Spinal cord (tissue), 10 donors: Measurements from ENCODE around the gene IL1RAPL2. TPM values are rescaled to one million over a fixed set of nuclear protein-coding genes. Genes with fewer than 3 reads are reported as not detected.

Experiments
- DNase-seq, 6 donors: peaks; one replicate each; pipeline versions ENCODE4 v3.0.0 to v3.0.0-alpha.2; 2013 to 2015; ENCODE audit warnings: low spot score in 6 of 6, low read depth in 4 of 6
- H3K27ac ChIP-seq: one replicate; pipeline ENCODE4 v1.5.1; 2013; ENCODE audit warnings: low read depth, low read length, control low read depth
- H3K27me3 ChIP-seq: one replicate; pipeline ENCODE4 v1.6.1; 2013; ENCODE audit warnings: low read length; ENCODE audit not compliant: control insufficient read depth, insufficient read depth
- H3K36me3 ChIP-seq: one replicate; pipeline ENCODE4 v1.6.1; 2013; ENCODE audit warnings: low read length; ENCODE audit not compliant: control insufficient read depth, insufficient read depth
- H3K4me1 ChIP-seq: one replicate; pipeline ENCODE4 v1.6.1; 2013; ENCODE audit warnings: low read length; ENCODE audit not compliant: control insufficient read depth, insufficient read depth
- H3K4me3 ChIP-seq: one replicate; pipeline ENCODE4 v1.5.1; 2013; ENCODE audit warnings: low read depth, low read length, control low read depth
- H3K9me3 ChIP-seq: one replicate; pipeline ENCODE4 v1.6.1; 2013; ENCODE audit warnings: low read length; ENCODE audit not compliant: control insufficient read depth, insufficient read depth
- WGBS: methylation state at CpG from one replicate; pipeline ENCODE4 v1.1.5; 2013; ENCODE audit warnings: missing lambda C conversion rate; ENCODE audit not compliant: insufficient coverage; 5-methylcytosine and 5-hydroxymethylcytosine counted together
- polyA plus RNA-seq, 2 donors: library from polyadenylated mRNA; unstranded; fragments of 120-200 nt; gene quantifications; one replicate each; pipeline ENCODE4 v1.2.1, GENCODE V29; 2013; ENCODE audit not compliant: insufficient read length in 2 of 2
- total RNA-seq, 2 donors: library from RNA; depleted of rRNA in 1 of 2; stranded (reverse); fragments of 120-200 nt in 1 of 2; fragments of >200 nt in 1 of 2; gene quantifications; one replicate each; pipeline versions ENCODE4 v1.2.3 to v1.2.4, GENCODE V29; 2013 to 2014
- donor health status: healthy.

The IL1RAPL2 gene
- total and polyA plus RNA-seq, 4 donors, result 0.90 to 3.0 (median 1.3) TPM

DNA sequence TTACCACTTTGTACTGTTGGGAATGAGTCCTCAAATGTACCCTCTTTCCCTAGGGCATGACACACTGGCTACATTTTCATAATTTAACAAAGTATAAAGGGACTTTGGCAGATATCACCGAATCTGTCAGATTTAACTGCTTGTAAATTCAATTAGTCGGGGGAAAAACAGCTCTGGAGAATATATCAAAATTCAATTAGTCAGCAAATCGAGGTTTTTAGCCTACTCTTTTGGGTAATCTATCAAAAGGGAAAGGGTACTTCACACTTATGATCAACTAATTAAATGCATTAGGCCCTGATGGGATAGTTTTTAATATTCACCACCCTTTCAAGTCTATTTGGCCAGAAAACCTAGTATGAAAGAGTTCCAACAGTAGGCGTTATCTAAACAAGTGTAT lies 141.0 kb downstream of the IL1RAPL2 start:
- H3K4me1 ChIP-seq, result no peaks in the 10 kb centered on the region
- DNase-seq, result no peak
- H3K27me3 ChIP-seq, result peaks cover 3% of the 10 kb centered on the region
- no peak overlapping the region for H3K4me3 ChIP-seq
- WGBS, result no CpG with 5 or more reads among the region's 4 CpGs
- H3K9me3 ChIP-seq, result no peaks in the 10 kb centered on the region
- H3K27ac ChIP-seq, result no peak overlapping the region
- H3K36me3 ChIP-seq, result no peaks in the 10 kb centered on the region

DNA sequence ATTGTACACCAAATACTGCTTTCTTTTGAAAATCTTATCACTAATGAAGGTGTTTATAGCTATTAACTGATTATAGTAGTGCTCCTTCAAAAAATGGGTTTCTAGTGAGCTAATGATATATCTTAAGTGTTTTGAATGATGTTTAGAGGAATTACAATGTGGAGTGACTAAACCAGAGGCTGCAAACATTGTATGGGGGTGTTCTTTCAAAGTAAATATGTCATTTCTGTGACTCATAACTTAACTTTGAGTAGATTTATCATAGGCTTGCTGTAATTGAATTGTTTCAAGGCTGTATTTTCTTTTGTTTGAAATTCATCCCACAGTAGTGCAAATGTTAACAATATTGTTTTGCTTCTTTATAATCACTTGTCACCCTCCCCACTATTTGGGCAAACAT lies 141.6 kb downstream of the IL1RAPL2 start:
- Histone ChIP-seq H3K9me3 (no peaks in the 10 kb centered on the region), H3K36me3 (no peaks in the 10 kb centered on the region), H3K4me1 (no peaks in the 10 kb centered on the region), H3K4me3 (no peak overlapping the region), H3K27ac (no peak overlapping the region), H3K27me3 (peaks cover 3% of the 10 kb centered on the region)
- DNase-seq, result no peak

DNA sequence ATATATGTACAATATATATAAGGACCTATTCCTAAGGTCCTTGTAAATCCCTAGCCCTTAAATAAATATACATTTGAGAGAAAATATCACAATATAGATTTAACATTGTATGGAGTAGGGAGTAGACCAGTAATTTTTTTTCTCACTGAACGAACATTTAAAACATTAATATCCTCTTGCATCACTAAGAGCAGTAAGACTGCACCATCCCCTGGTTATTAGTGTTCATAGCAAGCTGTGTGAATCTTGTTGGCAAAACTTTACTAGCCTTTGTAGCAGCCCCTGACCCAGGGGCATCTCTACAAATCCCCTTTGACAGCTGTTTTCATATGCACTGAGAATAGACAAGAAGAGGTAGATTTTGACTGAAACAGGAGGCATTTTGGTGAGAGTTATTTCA lies 146.5 kb downstream of the IL1RAPL2 start:
- WGBS, result no CpG with 5 or more reads among the region's 1 CpG
- peak in 1 of 6 donors; percentile 10 for DNase-seq
- Histone ChIP-seq H3K4me3 (no peak overlapping the region), H3K27ac (no peak overlapping the region), H3K9me3 (no peaks in the 10 kb centered on the region), H3K36me3 (no peaks in the 10 kb centered on the region), H3K27me3 (no peaks in the 10 kb centered on the region), H3K4me1 (no peaks in the 10 kb centered on the region)

DNA sequence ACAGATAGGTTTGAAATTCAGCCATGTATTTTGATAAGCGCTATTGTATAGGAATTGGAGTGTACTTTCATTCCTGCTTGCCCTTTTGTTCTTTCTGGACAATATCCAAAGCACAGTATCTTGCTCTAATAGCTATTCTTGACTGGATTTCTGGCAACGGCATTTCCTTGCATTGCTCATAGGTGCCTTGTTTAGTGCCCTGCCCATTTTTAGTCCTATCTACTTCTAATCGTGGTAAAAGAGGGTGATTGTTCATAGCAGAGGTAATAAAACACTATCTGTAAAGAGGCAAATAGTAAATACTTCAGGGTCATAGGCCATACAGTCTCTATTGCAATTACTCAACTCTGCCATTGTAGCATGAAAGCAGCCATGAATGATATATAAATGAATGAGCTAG lies 155.9 kb downstream of the IL1RAPL2 start:
- Histone ChIP-seq H3K36me3 (no peaks in the 10 kb centered on the region), H3K27me3 (no peaks in the 10 kb centered on the region), H3K27ac (no peak overlapping the region), H3K9me3 (no peaks in the 10 kb centered on the region), H3K4me1 (no peaks in the 10 kb centered on the region), H3K4me3 (no peak overlapping the region)
- DNase-seq, result no peak
- WGBS, result no CpG with 5 or more reads among the region's 3 CpGs

DNA sequence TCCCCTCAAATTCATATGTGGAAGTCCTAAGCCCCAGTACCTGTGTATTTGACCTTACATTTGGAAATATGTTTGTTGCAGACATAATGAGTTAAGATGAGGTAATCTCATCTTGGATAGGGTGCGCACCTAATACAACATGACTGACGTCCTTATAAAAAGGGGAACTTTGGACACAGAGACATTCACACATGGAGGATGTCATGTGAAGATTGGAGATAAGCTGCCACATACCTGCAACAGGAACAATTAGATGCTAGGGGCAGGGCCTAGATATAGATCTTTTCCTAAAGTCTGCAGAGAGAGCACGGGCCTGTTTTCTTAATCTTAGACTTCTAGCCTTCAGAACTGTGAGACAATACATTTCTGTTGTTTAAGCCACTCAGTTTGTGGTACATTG lies 162.5 kb downstream of the IL1RAPL2 start:
- no peaks in the 10 kb centered on the region for H3K27me3 ChIP-seq
- H3K27ac ChIP-seq, result no peak overlapping the region
- H3K4me3 ChIP-seq, result no peak overlapping the region
- no peaks in the 10 kb centered on the region for H3K36me3 ChIP-seq
- no peak for DNase-seq
- 60% methylated on average over 1 of the region's 3 CpGs for WGBS
- no peaks in the 10 kb centered on the region for H3K4me1 ChIP-seq
- H3K9me3 ChIP-seq, result no peaks in the 10 kb centered on the region

DNA sequence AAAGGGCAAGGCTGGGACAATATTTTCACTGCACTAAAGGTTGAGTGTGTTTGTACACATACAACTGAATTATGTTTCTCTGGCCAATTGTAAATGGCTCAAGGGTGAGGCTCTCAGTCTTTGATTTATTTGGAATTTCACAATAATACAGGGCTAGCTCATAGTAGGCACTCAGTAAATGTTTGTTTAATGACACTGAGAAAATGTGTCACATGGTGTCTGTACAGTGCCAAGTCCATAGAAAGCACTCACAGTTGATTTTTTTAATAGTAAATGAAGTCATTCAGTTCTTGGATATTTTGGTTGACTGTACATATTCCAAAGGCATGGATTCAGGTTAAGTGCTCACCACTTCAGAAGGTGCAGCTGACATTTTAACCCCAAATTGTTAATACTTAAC lies 176.4 kb downstream of the IL1RAPL2 start:
- Histone ChIP-seq H3K4me3 (no peak overlapping the region), H3K27ac (no peak overlapping the region), H3K27me3 (peaks cover 1% of the 10 kb centered on the region), H3K4me1 (no peaks in the 10 kb centered on the region), H3K36me3 (no peaks in the 10 kb centered on the region), H3K9me3 (no peaks in the 10 kb centered on the region)
- no peak for DNase-seq

DNA sequence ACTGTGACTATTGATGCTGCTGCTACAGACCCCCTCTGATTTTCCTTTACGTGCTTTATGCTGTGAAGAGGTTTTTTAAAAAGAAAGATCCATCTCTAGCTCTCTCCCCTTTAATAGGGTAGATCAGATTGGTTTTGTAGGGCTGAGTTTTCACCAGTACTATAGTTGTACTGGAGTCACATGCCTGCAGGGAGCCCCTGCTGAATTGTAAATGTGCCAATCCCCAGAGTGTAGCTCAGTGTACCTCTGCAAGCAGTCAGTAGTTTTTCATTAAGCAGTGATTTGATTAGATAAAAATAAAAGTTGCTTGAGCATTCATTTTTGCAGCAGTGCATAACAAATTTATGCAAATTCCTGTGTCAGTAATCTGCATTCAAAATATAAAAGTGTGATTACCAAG lies 179.2 kb downstream of the IL1RAPL2 start:
- DNase-seq, result peak in 2 of 6 donors; percentile 10 to 51
- H3K36me3 ChIP-seq, result no peaks in the 10 kb centered on the region
- H3K4me3 ChIP-seq, result no peak overlapping the region
- no peaks in the 10 kb centered on the region for H3K9me3 ChIP-seq
- no CpG with 5 or more reads among the region's 1 CpG for WGBS
- H3K4me1 ChIP-seq, result no peaks in the 10 kb centered on the region
- no peak overlapping the region for H3K27ac ChIP-seq
- peaks cover 4% of the 10 kb centered on the region for H3K27me3 ChIP-seq

DNA sequence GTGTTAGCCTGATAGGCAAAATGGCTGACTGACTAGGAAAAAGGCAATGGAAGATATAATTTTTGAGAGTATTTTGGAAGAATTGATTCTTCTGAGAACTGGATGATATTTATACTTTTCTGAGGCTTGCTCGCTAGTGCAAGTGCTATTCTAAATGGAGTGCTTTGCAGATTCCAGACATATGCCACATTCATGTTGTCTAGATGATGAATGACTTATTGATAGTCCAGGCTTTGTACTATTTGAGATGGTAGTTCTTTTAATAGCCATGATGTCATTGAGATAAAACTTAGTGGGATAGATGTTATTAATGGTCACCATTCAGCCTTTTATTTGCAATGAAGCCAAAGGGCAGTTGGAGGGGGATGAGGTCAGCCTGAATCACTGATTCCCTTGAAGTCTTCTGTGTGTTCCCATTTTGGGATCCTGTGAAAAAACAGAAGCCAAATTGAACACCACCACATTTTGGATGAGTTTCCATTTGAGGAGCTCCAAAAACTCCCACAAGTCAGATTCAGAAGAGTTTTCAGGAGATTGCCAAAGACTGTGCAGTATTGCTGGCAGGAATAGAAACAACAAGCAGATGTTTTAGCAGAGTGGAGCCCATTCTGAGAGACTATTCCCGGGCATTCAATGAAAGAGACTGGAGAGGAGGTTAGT lies 184.1 kb downstream of the IL1RAPL2 start:
- Histone ChIP-seq H3K27ac (peak overlapping the region; percentile 36), H3K9me3 (no peaks in the 10 kb centered on the region), H3K27me3 (peaks cover 4% of the 10 kb centered on the region), H3K4me3 (no peak overlapping the region), H3K4me1 (no peaks in the 10 kb centered on the region), H3K36me3 (no peaks in the 10 kb centered on the region)
- 42% methylated on average over 2 of the region's 2 CpGs for WGBS
- DNase-seq, result peak in 2 of 6 donors; percentile 1 to 68

DNA sequence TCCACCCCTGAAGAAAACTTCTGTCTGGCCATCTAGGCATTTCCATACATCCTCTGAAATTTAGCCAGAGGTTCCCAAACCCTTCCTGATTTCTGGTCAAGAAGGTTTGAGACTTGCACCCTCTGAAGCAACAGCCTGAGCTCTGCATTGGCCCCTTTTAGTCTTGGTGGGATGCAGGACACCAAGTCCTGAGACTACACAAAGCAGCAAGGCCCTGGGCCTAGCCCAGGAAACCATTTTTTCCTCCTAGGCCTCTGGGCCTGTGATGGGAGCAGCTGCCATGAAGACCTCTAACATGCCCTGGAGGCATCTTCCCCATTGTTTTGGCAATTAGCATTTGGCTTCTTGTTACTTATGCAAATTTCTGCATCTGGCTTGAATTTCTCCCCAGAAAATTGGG lies 196.6 kb downstream of the IL1RAPL2 start:
- no peak for DNase-seq
- H3K4me3 ChIP-seq, result no peak overlapping the region
- no peaks in the 10 kb centered on the region for H3K4me1 ChIP-seq
- H3K27ac ChIP-seq, result no peak overlapping the region
- peaks cover 4% of the 10 kb centered on the region for H3K9me3 ChIP-seq
- no peaks in the 10 kb centered on the region for H3K36me3 ChIP-seq
- no peaks in the 10 kb centered on the region for H3K27me3 ChIP-seq

DNA sequence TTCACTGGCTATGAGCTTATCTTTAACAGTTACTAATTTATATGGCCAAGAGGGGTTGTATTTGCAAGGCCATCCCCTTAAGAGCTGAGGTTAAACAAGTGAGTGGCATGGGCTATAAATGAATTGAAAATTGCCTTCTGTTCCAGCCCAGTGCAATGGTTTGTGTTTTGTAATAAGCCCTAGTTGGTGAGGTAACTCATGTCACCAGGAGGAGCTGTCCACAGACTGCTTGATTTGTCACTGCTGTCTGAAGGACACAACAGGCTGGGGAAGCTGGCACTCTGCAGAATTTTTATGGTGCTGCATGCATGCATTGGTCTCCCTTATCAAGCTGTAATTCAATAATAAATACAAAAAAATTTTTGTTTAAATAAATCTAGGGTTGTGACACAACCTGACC lies 223.8 kb downstream of the IL1RAPL2 start:
- Histone ChIP-seq H3K27ac (no peak overlapping the region), H3K4me1 (no peaks in the 10 kb centered on the region), H3K9me3 (no peaks in the 10 kb centered on the region), H3K36me3 (no peaks in the 10 kb centered on the region), H3K27me3 (peaks cover 4% of the 10 kb centered on the region), H3K4me3 (no peak overlapping the region)
- DNase-seq, result no peak
